Colonic mucosa (tissue), 4 donors: ENCODE results near the gene CTSD. TPM values are rescaled to one million over a fixed set of nuclear protein-coding genes. Genes with fewer than 3 reads are reported as not detected.
A peak's percentile ranks its signal among the peaks of the same experiment; 100 is the strongest.

ENCODE experiments used
- DNase-seq: peaks from one replicate; pipeline ENCODE4 v3.0.0-alpha.2; 2020
- H3K27ac ChIP-seq: fragments of 200-600 bp; one replicate; pipeline ENCODE4 v1.8.0; 2021
- H3K27me3 ChIP-seq: fragments of 200-600 bp; one replicate; pipeline ENCODE4 v1.8.0; 2021
- H3K36me3 ChIP-seq: fragments of 200-600 bp; one replicate; pipeline ENCODE4 v1.8.0; 2021
- H3K4me1 ChIP-seq: fragments of 200-600 bp; one replicate; pipeline ENCODE4 v1.8.0; 2021; ENCODE audit warnings: mild to moderate bottlenecking
- H3K4me3 ChIP-seq: fragments of 200-600 bp; one replicate; pipeline ENCODE4 v1.8.0; 2021
- H3K9ac ChIP-seq, 2 donors: one replicate each; pipeline ENCODE4 v1.7.0; 2013; ENCODE audit warnings: control low read depth in 2 of 2, low read depth in 2 of 2, low read length in 2 of 2
- H3K9me3 ChIP-seq: fragments of 200-600 bp; one replicate; pipeline ENCODE4 v1.8.0; 2021
- CTCF ChIP-seq: fragments of 200-600 bp; IDR thresholded peaks from one replicate; pipeline ENCODE4 v1.8.0; 2022; ENCODE audit warnings: antibody characterized with exemption, mild to moderate bottlenecking
- intact Hi-C: fragments of 100-400 bp; cut with DNase I; formaldehyde crosslinking; loops from one replicate; pipeline ENCODE4 v1.14.1; 2022
- total RNA-seq, 2 donors: library from RNA; stranded (reverse); fragmentation: NEBNext Ultra II Directional in 1 of 2; extraction: Animal tissue kit (Norgen Biotek cat#: 25700) in 1 of 2; gene quantifications; one replicate each; pipeline ENCODE4 v1.2.1, GENCODE V29; 2021
- donor health status: healthy.
- donor health status: DM: no; HTN: no; CAD: no.
- donor health status: DM: no; HTN: no; CAD: no.

The CTSD gene
- total RNA-seq, 2 donors from 2014 or later: 633 to 887 TPM

- no peak for TF ChIP-seq CTCF
These were observed 11.5 kb downstream of the CTSD start for GRCh38 chr11:1751999-1752906.

GRCh38 chr11:1751531-1751921 is 12.2 kb downstream of the CTSD start:
- Histone ChIP-seq H3K36me3 (no peaks in the 10 kb centered on the region), H3K9me3 (no peaks in the 10 kb centered on the region), H3K27me3 (peaks cover 14% of the 10 kb centered on the region), H3K4me3 (no peak overlapping the region), H3K27ac (no peak overlapping the region), H3K4me1 (no peaks in the 10 kb centered on the region), H3K9ac (no peak overlapping the region)
- intact Hi-C loops: no loop called here
- TF ChIP-seq CTCF: no peak
- no peak for DNase-seq

More at GRCh38 chr11:1751999-1752906, 11.5 kb downstream of the CTSD start:
- Histone ChIP-seq H3K9ac (no peak overlapping the region), H3K4me3 (no peak overlapping the region), H3K4me1 (no peaks in the 10 kb centered on the region), H3K27me3 (peaks cover 14% of the 10 kb centered on the region), H3K36me3 (peaks cover 6% of the 10 kb centered on the region), H3K27ac (no peak overlapping the region), H3K9me3 (no peaks in the 10 kb centered on the region)
- no peak for DNase-seq
- intact Hi-C loops: no loop called here

- intact Hi-C loops: no loop called here
- Histone ChIP-seq H3K4me1 (no peaks in the 10 kb centered on the region), H3K27me3 (peaks cover 14% of the 10 kb centered on the region), H3K36me3 (no peaks in the 10 kb centered on the region), H3K4me3 (no peak overlapping the region), H3K9me3 (no peaks in the 10 kb centered on the region), H3K9ac (no peak overlapping the region), H3K27ac (no peak overlapping the region)
- TF ChIP-seq CTCF: no peak
- DNase-seq: no peak
These were observed 12.7 kb downstream of the CTSD start for GRCh38 chr11:1750840-1751530.

GRCh38 chr11:1750481-1750839 is 13.3 kb downstream of the CTSD start, which contains the start of gene IFITM10:
Gene IFITM10, minus strand, starts transcription at chr11:1750595. Its CDS starts 153 bp downstream, at chr11:1750442.
- Histone ChIP-seq H3K9me3 (no peaks in the 10 kb centered on the region), H3K27ac (no peak within 1 kb of the TSS), H3K36me3 (no peaks in the 10 kb centered on the region), H3K4me3 (no peak within 1 kb of the TSS), H3K4me1 (no peaks in the 10 kb centered on the region), H3K27me3 (peaks cover 14% of the 10 kb centered on the region), H3K9ac (peak within 1 kb of the TSS in 1 of 2 donors; percentile 12)
- TF ChIP-seq CTCF: no peak
- no peak for DNase-seq
- intact Hi-C loops: no loop called here

GRCh38 chr11:1749395-1750351 is 14.1 kb downstream of the CTSD start:
- H3K27ac ChIP-seq: no peak overlapping the region

More at GRCh38 chr11:1749395-1750351, 14.1 kb downstream of the CTSD start:
- H3K27me3 ChIP-seq: peaks cover 14% of the 10 kb centered on the region
- H3K4me1 ChIP-seq: no peaks in the 10 kb centered on the region
- TF ChIP-seq CTCF: no peak
- DNase-seq: no peak
- intact Hi-C loops: no loop called here
- H3K36me3 ChIP-seq: no peaks in the 10 kb centered on the region
- peak overlapping the region in 1 of 2 donors; percentile 12 for H3K9ac ChIP-seq
- no peaks in the 10 kb centered on the region for H3K9me3 ChIP-seq
- H3K4me3 ChIP-seq: no peak overlapping the region
